Upper lobe of left lung (tissue), 4 donors: ENCODE measurements around the gene AHSG.

Source experiments
- POLR2A ChIP-seq, 4 donors: fragments of 450-650 bp; IDR thresholded peaks; one replicate each; pipeline ENCODE4 v1.5.1; 2016 to 2017; ENCODE audit warnings: antibody characterized with exemption in 4 of 4, mild to moderate bottlenecking in 2 of 4
- TF ChIP-seq, protein P1 (sequence below), 6 experiments: fragments of 450-650 bp in 4 of 6; fragments of 200-600 bp in 2 of 6; sonication (generic) in 2 of 6; IDR thresholded peaks; one replicate each; pipeline ENCODE4 v1.5.1; 2016 to 2019; ENCODE audit warnings: antibody characterized with exemption in 6 of 6

GRCh38 chr3:186646106-186646505 lies 33.2 kb downstream of the AHSG start:
- TF ChIP-seq POLR2A (IDR thresholded peaks at IDR 0.05), result no peak
- TF ChIP-seq, protein P1, sequence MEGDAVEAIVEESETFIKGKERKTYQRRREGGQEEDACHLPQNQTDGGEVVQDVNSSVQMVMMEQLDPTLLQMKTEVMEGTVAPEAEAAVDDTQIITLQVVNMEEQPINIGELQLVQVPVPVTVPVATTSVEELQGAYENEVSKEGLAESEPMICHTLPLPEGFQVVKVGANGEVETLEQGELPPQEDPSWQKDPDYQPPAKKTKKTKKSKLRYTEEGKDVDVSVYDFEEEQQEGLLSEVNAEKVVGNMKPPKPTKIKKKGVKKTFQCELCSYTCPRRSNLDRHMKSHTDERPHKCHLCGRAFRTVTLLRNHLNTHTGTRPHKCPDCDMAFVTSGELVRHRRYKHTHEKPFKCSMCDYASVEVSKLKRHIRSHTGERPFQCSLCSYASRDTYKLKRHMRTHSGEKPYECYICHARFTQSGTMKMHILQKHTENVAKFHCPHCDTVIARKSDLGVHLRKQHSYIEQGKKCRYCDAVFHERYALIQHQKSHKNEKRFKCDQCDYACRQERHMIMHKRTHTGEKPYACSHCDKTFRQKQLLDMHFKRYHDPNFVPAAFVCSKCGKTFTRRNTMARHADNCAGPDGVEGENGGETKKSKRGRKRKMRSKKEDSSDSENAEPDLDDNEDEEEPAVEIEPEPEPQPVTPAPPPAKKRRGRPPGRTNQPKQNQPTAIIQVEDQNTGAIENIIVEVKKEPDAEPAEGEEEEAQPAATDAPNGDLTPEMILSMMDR (IDR thresholded peaks at IDR 0.05), result no peak
